H1 (cell line): ENCODE data around the gene LAMC3. TPM values are rescaled to one million over a fixed set of nuclear protein-coding genes. Genes with fewer than 3 reads are reported as not detected.

Experiments used
- CTCF ChIA-PET: fragments of 300-600 bp; sonication (Branson Sonifier 250); formaldehyde crosslinking; loops from one replicate; lab custom pipeline; 2021; ENCODE audit not compliant: partially characterized antibody; lab: Charles Lee
- POLR2A ChIA-PET: fragments of 300-600 bp; sonication (Branson Sonifier 250); formaldehyde crosslinking; loops from one replicate; lab custom pipeline; 2021; ENCODE audit warnings: inconsistent platforms; ENCODE audit not compliant: partially characterized antibody; lab: Charles Lee
- DNase-seq, 2 experiments: peaks; one replicate each; pipeline versions ENCODE4 v3.0.0 to v3.0.0-alpha.2; 2010 to 2022; ENCODE audit warnings: low spot score in 2 of 2, low read depth in 1 of 2, mixed read lengths in 1 of 2
- FAIRE-seq: peaks from 2 replicates; lab custom pipeline; 2011; peaks lifted over from hg19 to GRCh38; lab: Jason Lieb, UNC
- H2AFZ ChIP-seq: 2 replicates; pipeline ENCODE4 v1.8.1; 2012; ENCODE audit warnings: low read length, inconsistent platforms
- H2AK5ac ChIP-seq: 2 replicates; pipeline ENCODE4 v1.6.1; 2013; ENCODE audit warnings: low read depth, low read length
- H2BK120ac ChIP-seq: replicated peaks from 2 replicates; pipeline ENCODE3; 2013; ENCODE audit warnings: low read depth, low read length, inconsistent platforms
- H2BK12ac ChIP-seq: 2 replicates; pipeline ENCODE4 v1.6.1; 2013; ENCODE audit warnings: low read depth, low read length
- H2BK15ac ChIP-seq: 2 replicates; pipeline ENCODE4 v1.6.1; 2013; ENCODE audit warnings: low read length
- H2BK20ac ChIP-seq: 2 replicates; pipeline ENCODE4 v1.6.1; 2013; ENCODE audit warnings: low read length
- H2BK5ac ChIP-seq: 2 replicates; pipeline ENCODE4 v1.6.1; 2013; ENCODE audit warnings: low read depth, low read length
- H3K14ac ChIP-seq: 2 replicates; pipeline ENCODE4 v1.6.1; 2013; ENCODE audit warnings: inconsistent platforms; ENCODE audit not compliant: insufficient read length
- H3K18ac ChIP-seq: 2 replicates; pipeline ENCODE4 v1.6.1; 2013; ENCODE audit warnings: low read length; ENCODE audit errors: extremely low read depth
- H3K23ac ChIP-seq: 2 replicates; pipeline ENCODE4 v1.6.1; 2013; ENCODE audit warnings: inconsistent platforms; ENCODE audit not compliant: insufficient read length
- H3K23me2 ChIP-seq: 2 replicates; pipeline ENCODE4 v1.6.1; 2013; ENCODE audit warnings: low read depth, low read length
- H3K27ac ChIP-seq: 2 replicates; pipeline ENCODE4 v1.6.1; 2011; ENCODE audit warnings: low read depth, low read length, inconsistent platforms
- H3K27me3 ChIP-seq, 4 experiments: replicated peaks in 1 of 4; 1 replicate in 1 of 4; 2 replicates in 3 of 4; pipeline versions ENCODE4 v1.6.1 to v1.8.1; 2011 to 2013; ENCODE audit warnings: low read length in 3 of 4, mild to moderate bottlenecking in 3 of 4, inconsistent platforms in 2 of 4, mixed read lengths in 2 of 4, moderate library complexity in 1 of 4; ENCODE audit not compliant: control insufficient read depth in 3 of 4, insufficient read depth in 3 of 4; ENCODE audit errors: extremely low read depth in 1 of 4
- H3K36me3 ChIP-seq, 4 experiments: 2 replicates each; pipeline versions ENCODE4 v1.6.1 to v1.8.1; 2011 to 2013; ENCODE audit warnings: mild to moderate bottlenecking in 4 of 4, low read length in 3 of 4, moderate library complexity in 2 of 4, control low read depth in 1 of 4, inconsistent platforms in 1 of 4; ENCODE audit not compliant: insufficient read depth in 4 of 4, control insufficient read depth in 2 of 4
- H3K4ac ChIP-seq: replicated peaks from 2 replicates; pipeline ENCODE3; 2013; ENCODE audit warnings: low read length, low read depth, mixed read lengths, inconsistent platforms; ENCODE audit not compliant: insufficient read length
- H3K4me1 ChIP-seq, 4 experiments: replicated peaks in 1 of 4; 1 replicate in 1 of 4; 2 replicates in 3 of 4; pipeline versions ENCODE4 v1.6.1 to v1.8.1; 2011 to 2013; ENCODE audit warnings: low read length in 3 of 4, inconsistent platforms in 2 of 4, mixed read lengths in 1 of 4; ENCODE audit not compliant: insufficient read depth in 4 of 4, control insufficient read depth in 3 of 4
- H3K4me2 ChIP-seq, 2 experiments: 2 replicates each; pipeline versions ENCODE4 v1.6.1 to v1.8.1; 2011 to 2013; ENCODE audit warnings: low read depth in 2 of 2, low read length in 2 of 2, control low read depth in 1 of 2, inconsistent platforms in 1 of 2, mild to moderate bottlenecking in 1 of 2; ENCODE audit not compliant: insufficient read depth in 1 of 2
- H3K4me3 ChIP-seq, 4 experiments: fragments of 200-600, 300-600 bp in 1 of 4; sonication (generic), shearing (Covaris generic), sonication (Bioruptor Twin) in 1 of 4; 2 replicates each; pipeline versions ENCODE4 v1.5.1 to v1.8.1; 2011 to 2016; ENCODE audit warnings: low read length in 4 of 4, low read depth in 3 of 4, control low read depth in 2 of 4, inconsistent platforms in 2 of 4, mild to moderate bottlenecking in 2 of 4, mixed read lengths in 1 of 4, moderate library complexity in 1 of 4; ENCODE audit not compliant: insufficient read depth in 2 of 4; ENCODE audit errors: extremely low read depth in 1 of 4
- H3K56ac ChIP-seq: replicated peaks from 2 replicates; pipeline ENCODE3; 2013; ENCODE audit warnings: low read depth, mild to moderate bottlenecking, mixed read lengths, low read length, inconsistent platforms; ENCODE audit not compliant: insufficient read length
- H3K79me1 ChIP-seq: 2 replicates; pipeline ENCODE4 v1.6.1; 2013; ENCODE audit warnings: low read depth, low read length, control low read depth
- H3K79me2 ChIP-seq, 2 experiments: 2 replicates each; pipeline versions ENCODE4 v1.6.1 to v1.8.1; 2012 to 2013; ENCODE audit warnings: low read length in 2 of 2, mild to moderate bottlenecking in 2 of 2, inconsistent platforms in 1 of 2; ENCODE audit not compliant: insufficient read depth in 2 of 2, control insufficient read depth in 1 of 2
- H3K9ac ChIP-seq, 4 experiments: replicated peaks in 1 of 4; 1 replicate in 1 of 4; 2 replicates in 3 of 4; pipeline versions ENCODE4 v1.6.1 to v1.8.1; 2011 to 2013; ENCODE audit warnings: low read depth in 3 of 4, low read length in 3 of 4, control low read depth in 2 of 4, mild to moderate bottlenecking in 2 of 4, moderate library complexity in 2 of 4, inconsistent platforms in 1 of 4; ENCODE audit errors: extremely low read depth in 1 of 4
- H3K9me3 ChIP-seq, 2 experiments: 2 replicates each; pipeline versions ENCODE4 v1.6.1 to v1.8.1; 2012 to 2013; ENCODE audit warnings: mild to moderate bottlenecking in 2 of 2, moderate library complexity in 2 of 2, control low read depth in 1 of 2, inconsistent platforms in 1 of 2, low read depth in 1 of 2, low read length in 1 of 2, mixed read lengths in 1 of 2; ENCODE audit not compliant: insufficient read depth in 2 of 2
- H4K20me1 ChIP-seq, 2 experiments: replicated peaks in 1 of 2; 2 replicates each; pipeline versions ENCODE3 to v1.8.1; 2011 to 2013; ENCODE audit warnings: inconsistent platforms in 2 of 2, low read length in 2 of 2, mild to moderate bottlenecking in 1 of 2; ENCODE audit not compliant: insufficient read depth in 2 of 2, control insufficient read depth in 1 of 2
- H4K5ac ChIP-seq: 2 replicates; pipeline ENCODE4 v1.6.1; 2013; ENCODE audit warnings: low read length, low read depth, mixed read lengths, inconsistent platforms; ENCODE audit not compliant: insufficient read length
- H4K8ac ChIP-seq: 2 replicates; pipeline ENCODE4 v1.8.0; 2013; ENCODE audit warnings: mild to moderate bottlenecking, moderate library complexity, low read length, inconsistent platforms; ENCODE audit not compliant: insufficient read depth; ENCODE audit errors: extremely low read depth
- H4K91ac ChIP-seq: replicated peaks from 2 replicates; pipeline ENCODE3; 2013; ENCODE audit warnings: low read length, mixed read lengths, inconsistent platforms; ENCODE audit not compliant: insufficient read length
- GTF2F1 ChIP-seq: IDR thresholded peaks from 2 replicates; pipeline ENCODE4 v1.6.1; 2012; ENCODE audit warnings: low read depth, low read length, improper control_type of control experiment, borderline replicate concordance
- WGBS, 2 experiments: shearing (Covaris generic) in 1 of 2; methylation state at CpG; one replicate each; pipeline versions ENCODE4 v1.1.6 to v1.1.7; 2013 to 2015; ENCODE audit warnings: low lambda C conversion rate in 2 of 2, mixed read lengths in 2 of 2, inconsistent platforms in 1 of 2, low coverage in 1 of 2, missing lambda C conversion rate in 1 of 2; ENCODE audit not compliant: insufficient replicate concordance in 2 of 2, insufficient coverage in 1 of 2, insufficient read length in 1 of 2; ENCODE audit errors: extremely low coverage in 1 of 2, missing lambda C conversion rate in 1 of 2; 5-methylcytosine and 5-hydroxymethylcytosine counted together
- polyA plus RNA-seq, 7 experiments: library from polyadenylated mRNA; depleted of rRNA in 3 of 7; stranded (reverse) in 5 of 7; unstranded in 2 of 7; fragments of >200 nt in 5 of 7; fragments of 200-250 nt in 2 of 7; gene quantifications; 1 replicate in 5 of 7; 2 replicates in 1 of 7; 4 replicates in 1 of 7; pipeline versions ENCODE4 v1.2.1 to v1.2.3, GENCODE V29; 2011 to 2013; ENCODE audit warnings: missing spikeins in 2 of 7, mixed read lengths in 2 of 7
- total RNA-seq: library from RNA; stranded (reverse); fragmentation: NEBNext Ultra II Directional; extraction: Animal tissue kit (Norgen Biotek cat#: 25700); gene quantifications from 2 replicates; pipeline ENCODE4 v1.2.1, GENCODE V29; 2021

The LAMC3 gene
- total and polyA plus RNA-seq, 2 of the 8 experiments (the other 6 are each of a cell fraction or from before 2014, with no cell fraction given): 9.3 to 12.3 TPM

DNA sequence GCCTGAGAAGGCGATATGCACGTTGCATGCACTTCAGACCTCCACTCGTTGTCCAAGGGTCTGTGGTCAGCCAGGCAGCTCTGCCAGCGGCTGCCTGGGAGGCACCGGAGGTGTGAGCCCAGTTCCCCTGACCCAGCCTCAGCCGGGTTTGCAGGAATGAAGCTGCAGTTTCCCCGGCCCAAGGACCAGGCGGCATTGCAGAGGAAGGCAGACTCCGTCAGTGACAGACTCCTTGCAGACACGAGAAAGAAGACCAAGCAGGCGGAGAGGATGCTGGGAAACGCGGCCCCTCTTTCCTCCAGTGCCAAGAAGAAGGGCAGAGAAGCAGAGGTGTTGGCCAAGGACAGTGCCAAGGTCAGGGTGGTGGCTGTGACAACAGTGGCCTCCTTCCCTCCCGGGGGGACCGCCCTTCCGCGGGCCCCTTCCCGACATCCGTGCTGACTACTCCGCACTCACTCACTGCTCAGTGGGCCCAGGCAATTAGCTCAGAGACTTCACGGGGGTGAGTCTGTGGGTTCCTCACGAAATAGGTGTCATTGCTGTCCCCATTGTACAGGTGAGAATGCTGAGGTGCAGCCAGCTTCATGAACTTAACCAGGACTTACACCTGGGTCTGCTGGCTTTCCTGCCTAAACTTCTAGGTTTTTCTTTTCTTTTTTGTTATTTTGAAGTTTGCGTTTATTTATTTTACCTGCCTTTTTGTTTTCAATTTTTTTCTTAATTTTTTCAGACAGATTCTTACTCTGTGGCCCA, 76.6 kb downstream of the LAMC3 start:
- Histone ChIP-seq H2AFZ (no peak overlapping the region), H2BK20ac (no peak overlapping the region), H3K79me1 (no peaks in the 10 kb centered on the region), H4K20me1 (no peaks in the 10 kb centered on the region), H3K4me2 (no peak overlapping the region), H3K9ac (no peak overlapping the region), H2BK12ac (no peak overlapping the region), H3K56ac (no peak overlapping the region), H3K23ac (no peak overlapping the region), H3K9me3 (no peaks in the 10 kb centered on the region), H3K23me2 (no peaks in the 10 kb centered on the region), H4K91ac (no peak overlapping the region), H2BK120ac (no peak overlapping the region), H3K4me3 (no peak overlapping the region), H2BK5ac (no peak overlapping the region), H3K79me2 (no peaks in the 10 kb centered on the region), H2BK15ac (no peak overlapping the region), H3K4ac (no peak overlapping the region), H3K27me3 (no peaks in the 10 kb centered on the region; a peak in 1 of 7 replicates), H3K4me1 (no peaks in the 10 kb centered on the region), H4K5ac (no peak overlapping the region), H3K27ac (no peak overlapping the region), H3K14ac (no peak overlapping the region), H3K18ac (no peak overlapping the region), H3K36me3 (no peaks in the 10 kb centered on the region), H2AK5ac (no peak overlapping the region), H4K8ac (peak overlapping the region; percentile 85; the same call in 1 of the 2 replicates)
- 89% methylated on average over 22 of the region's 23 CpGs; no CpG with 5 or more reads in 1 of the 2 experiments for WGBS, 2 experiments
- no peak for TF ChIP-seq GTF2F1
- no peak for DNase-seq
- ChIA-PET CTCF (interaction anchor here (0.8 to 1.9 kb wide), 3 partner anchors 10 to 29 kb away, joined by 3 to 8 read pairs (median 3); no protein-coding TSS in a partner anchor), POLR2A (interaction anchor here (0.7 to 2.7 kb wide), 4 partner anchors 11 to 143 kb away, joined by 3 to 10 read pairs (median 4); partner anchors contain the start of gene AIF1L)
- FAIRE-seq: no peak
